HepG2 (cell line): Measurements from ENCODE around the gene ANXA9.

Source experiments
- CTCF ChIP-seq: sonication (generic); formaldehyde crosslinking; IDR thresholded peaks from 2 replicates; pipeline ENCODE4 v1.5.0; 2020; ENCODE audit warnings: mild to moderate bottlenecking, missing genetic modification reagents, moderate library complexity
- YEATS2 ChIP-seq: sonication (generic); formaldehyde crosslinking; IDR thresholded peaks from 2 replicates; pipeline ENCODE4 v1.4.0; 2020; ENCODE audit warnings: missing genetic modification reagents, borderline replicate concordance
- YY1 ChIP-seq: IDR thresholded peaks from 2 replicates; pipeline ENCODE4 v1.6.1; 2011; ENCODE audit warnings: low read length, low read depth, moderate library complexity, mild to moderate bottlenecking; ENCODE audit not compliant: insufficient read depth, insufficient replicate concordance
- ZNF326 ChIP-seq: sonication (generic); formaldehyde crosslinking; IDR thresholded peaks from 2 replicates; pipeline ENCODE4 v1.4.0; 2020; ENCODE audit warnings: missing genetic modification reagents, borderline replicate concordance
- ZNF7 ChIP-seq: IDR thresholded peaks from 2 replicates; pipeline ENCODE4 v1.6.1; 2016; ENCODE audit warnings: missing biosample characterization, missing genetic modification reagents

GRCh38 chr1:151013518-151013917 is 31.4 kb downstream of the ANXA9 start:
- TF ChIP-seq CTCF (CRISPR knock-in tag) (no peak), YEATS2 (CRISPR knock-in tag) (no peak), YY1 (no peak), ZNF7 (CRISPR knock-in tag) (no peak), ZNF326 (CRISPR knock-in tag) (no peak)
